Adrenal gland (tissue), 12 donors: ENCODE results near the gene DEF6. TPM values are rescaled to one million over a fixed set of nuclear protein-coding genes. Genes with fewer than 3 reads are reported as not detected.

Experiments
- DNase-seq, 7 donors: peaks; one replicate each; pipeline ENCODE4 v3.0.0-alpha.2; 2019 to 2020
- H3K27ac ChIP-seq, 5 donors: fragments of 200-600 bp; sonication (generic) in 4 of 5; 1 replicate in 3 of 5; 2 replicates in 2 of 5; pipeline versions ENCODE4 v1.5.1 to v1.8.0; 2016 to 2020; ENCODE audit warnings: mild to moderate bottlenecking in 1 of 5
- H3K27me3 ChIP-seq: fragments of 200-600 bp; 2 replicates; pipeline ENCODE4 v1.8.0; 2021
- H3K36me3 ChIP-seq, 2 donors: fragments of 200-600 bp; replicated peaks in 1 of 2; 1 replicate in 1 of 2; 2 replicates in 1 of 2; pipeline versions ENCODE4 v1.5.1 to v1.8.0; 2018 to 2022
- H3K4me1 ChIP-seq, 2 donors: fragments of 200-600 bp; replicated peaks in 1 of 2; 1 replicate in 1 of 2; 2 replicates in 1 of 2; pipeline versions ENCODE4 v1.5.1 to v1.8.0; 2018 to 2021
- H3K4me3 ChIP-seq, 4 donors: fragments of 200-600 bp; sonication (generic) in 3 of 4; one replicate each; pipeline ENCODE4 v1.5.1; 2016 to 2018
- H3K9me3 ChIP-seq, 3 donors: fragments of 200-600 bp; sonication (generic) in 1 of 3; replicated peaks in 1 of 3; 1 replicate in 2 of 3; 2 replicates in 1 of 3; pipeline versions ENCODE4 v1.5.1 to v1.8.0; 2016 to 2021
- CTCF ChIP-seq, 6 experiments: fragments of 450-650 bp in 4 of 6; fragments of 200-600 bp in 2 of 6; sonication (generic) in 1 of 6; IDR thresholded peaks; 1 replicate in 5 of 6; 2 replicates in 1 of 6; pipeline versions ENCODE4 v1.5.1 to v1.8.0; 2016 to 2021; ENCODE audit warnings: antibody characterized with exemption in 6 of 6, mild to moderate bottlenecking in 2 of 6, moderate library complexity in 1 of 6
- POLR2A ChIP-seq, 2 donors: fragments of 450-650 bp; IDR thresholded peaks; one replicate each; pipeline ENCODE4 v1.6.1; 2017; ENCODE audit warnings: antibody characterized with exemption in 2 of 2, mild to moderate bottlenecking in 2 of 2, moderate library complexity in 1 of 2
- WGBS, 4 donors: extraction: QIAGEN DNeasy Blood & Tissue Kit in 2 of 4; methylation state at CpG; one replicate each; pipeline versions ENCODE4 v1.1.5 to v1.1.7; 2013 to 2017; 5-methylcytosine and 5-hydroxymethylcytosine counted together
- intact Hi-C, 2 donors: fragments of 100-400 bp; cut with DNase I; formaldehyde crosslinking; loops; one replicate each; pipeline versions ENCODE4 v1.14.1 to v1.15.0; 2022 to 2023
- polyA plus RNA-seq, 3 donors: library from polyadenylated mRNA; stranded (reverse); fragments of 200-250 nt in 2 of 3; fragments of 350-450 nt in 1 of 3; fragmentation: Illumina TruSeq in 1 of 3; extraction: RNeasy Lipid Tissue Mini Kit (QIAGEN cat#74804) in 1 of 3; gene quantifications; one replicate each; pipeline ENCODE4 v1.2.3, GENCODE V29; 2013 to 2014
- total RNA-seq, 9 donors: library from RNA; depleted of rRNA in 4 of 9; stranded (reverse); fragments of >200 nt in 4 of 9; fragments of 120-200 nt in 1 of 9; fragmentation: NEBNext Ultra II Directional in 1 of 9; extraction: Animal tissue kit (Norgen Biotek cat#: 25700) in 1 of 9; gene quantifications; one replicate each; pipeline versions ENCODE4 v1.1.0 to v1.2.4, GENCODE V29; 2013 to 2023
- donor health status: healthy with polysubstance abuse.
- donor health status: Bipolar disorder and iron deficiency.
- donor health status: DM: yes; HTN: yes; CAD: no.
- donor health status: DM: no; HTN: no; CAD: no.
- donor health status: DM: no; HTN: no; CAD: no.
- donor health status: DM: yes; HTN: yes; CAD: no.

DEF6 gene
- total and polyA plus RNA-seq, 12 donors, result 1.6 to 26.1 (median 6.1) TPM

- intact Hi-C loops, result no loop called here
- Histone ChIP-seq H3K4me1 (peaks cover 34 to 37% of the 10 kb centered on the region in 2 donors), H3K27me3 (no peaks in the 10 kb centered on the region), H3K36me3 (peaks cover 0 to 14% of the 10 kb centered on the region in 2 donors), H3K27ac (peak overlapping the region in 4 of 5 donors; percentile 44 to 80 (median 70)), H3K4me3 (no peak overlapping the region), H3K9me3 (no peaks in the 10 kb centered on the region)
- 96 to 100% (median 97%) methylated on average over 5 of the region's 5 CpGs for WGBS, 4 donors
- no peak for TF ChIP-seq CTCF (IDR thresholded peaks at IDR 0.05)
- no peak for TF ChIP-seq POLR2A (IDR thresholded peaks at IDR 0.05)
- peak in 1 of 7 donors; percentile 13 for DNase-seq
These were observed 61.7 kb downstream of the DEF6 start for GRCh38 chr6:35359346-35359743.

- no peaks in the 10 kb centered on the region for H3K9me3 ChIP-seq
- peaks cover 0 to 14% of the 10 kb centered on the region in 2 donors for H3K36me3 ChIP-seq
- peak; percentile 32 to 80 (median 70) for DNase-seq
- TF ChIP-seq CTCF (IDR thresholded peaks at IDR 0.05) (no peak), POLR2A (IDR thresholded peaks at IDR 0.05) (no peak)
- no peaks in the 10 kb centered on the region for H3K27me3 ChIP-seq
- intact Hi-C loops, result no loop called here
- peaks cover 30 to 34% of the 10 kb centered on the region in 2 donors for H3K4me1 ChIP-seq
- H3K4me3 ChIP-seq, result no peak overlapping the region
- WGBS, 4 donors, result 24 to 41% (median 25%) methylated on average over 1 to 2 of the region's 2 CpGs
- H3K27ac ChIP-seq, result peak overlapping the region in 4 of 5 donors; percentile 44 to 80 (median 70)
These were observed 62.2 kb downstream of the DEF6 start for GRCh38 chr6:35359744-35360348.

GRCh38 chr6:35360349-35361138 is 62.9 kb downstream of the DEF6 start:
- DNase-seq, result peak; percentile 86 to 95 (median 94)
- Histone ChIP-seq H3K36me3 (peaks cover 0 to 14% of the 10 kb centered on the region in 2 donors), H3K4me3 (no peak overlapping the region), H3K27me3 (no peaks in the 10 kb centered on the region), H3K9me3 (no peaks in the 10 kb centered on the region), H3K4me1 (peaks cover 26 to 31% of the 10 kb centered on the region in 2 donors), H3K27ac (peak overlapping the region; percentile 1 to 80 (median 67))
- intact Hi-C loops, result no loop called here
- no peak for TF ChIP-seq CTCF (IDR thresholded peaks at IDR 0.05)
- peak in 1 of 2 donors; percentile 34 for TF ChIP-seq POLR2A (IDR thresholded peaks at IDR 0.05)
- 31 to 48% (median 42%) methylated on average over 7 to 8 of the region's 8 CpGs for WGBS, 4 donors

GRCh38 chr6:35362200-35362599 is 64.6 kb downstream of the DEF6 start:
- intact Hi-C loops, result no loop called here
- H3K4me3 ChIP-seq, result no peak overlapping the region
- DNase-seq, result no peak
- H3K27me3 ChIP-seq, result no peaks in the 10 kb centered on the region
- TF ChIP-seq POLR2A (IDR thresholded peaks at IDR 0.05), result no peak
- TF ChIP-seq CTCF (IDR thresholded peaks at IDR 0.05), result no peak
- peaks cover 26 to 31% of the 10 kb centered on the region in 2 donors for H3K4me1 ChIP-seq
- no peak overlapping the region for H3K27ac ChIP-seq
- 88 to 100% (median 93%) methylated on average over 2 of the region's 2 CpGs for WGBS, 4 donors
- H3K36me3 ChIP-seq, result peaks cover 0 to under 1% of the 10 kb centered on the region in 2 donors
- H3K9me3 ChIP-seq, result no peaks in the 10 kb centered on the region
